ENCODE measurements around the gene SLC35D1.

Gene SLC35D1

GRCh38 chr1:67009792-67010191 is 44.2 kb downstream of the SLC35D1 start:
- Histone ChIP-seq H3K9ac (ENCODE audit: insufficient read length, low read depth) (no peak overlapping the region), H3K4me3 (ENCODE audit: insufficient read length, low read depth) (no peak overlapping the region), H3K9me3 (ENCODE audit: insufficient read depth, low read length) (peaks cover 7% of the 10 kb centered on the region), H3K4me1 (ENCODE audit: insufficient read depth, insufficient read length) (no peaks in the 10 kb centered on the region), H3K27me3 (ENCODE audit: insufficient read depth, insufficient read length) (no peaks in the 10 kb centered on the region), H3K36me3 (ENCODE audit: insufficient read depth, insufficient read length, low read length) (peaks cover 17% of the 10 kb centered on the region)
- no peak for DNase-seq (ENCODE audit: low read depth, low spot score)
- TF ChIP-seq YY1 (IDR thresholded peaks at IDR 0.05; ENCODE audit: insufficient read depth, insufficient read length), result no peak
- TF ChIP-seq SUZ12 (IDR thresholded peaks at IDR 0.05; ENCODE audit: extremely low read depth, insufficient read depth, insufficient read length), result no peak
- no peak for TF ChIP-seq ZNF274 (IDR thresholded peaks at IDR 0.05; ENCODE audit: low read depth, low read length)

GRCh38 chr1:67005068-67005467 is 48.9 kb downstream of the SLC35D1 start:
- Histone ChIP-seq H3K27me3 (ENCODE audit: insufficient read depth, insufficient read length) (no peaks in the 10 kb centered on the region), H3K4me3 (ENCODE audit: insufficient read length, low read depth) (no peak overlapping the region), H3K9ac (ENCODE audit: insufficient read length, low read depth) (no peak overlapping the region), H3K4me1 (ENCODE audit: insufficient read depth, insufficient read length) (no peaks in the 10 kb centered on the region), H3K9me3 (ENCODE audit: insufficient read depth, low read length) (no peaks in the 10 kb centered on the region), H3K36me3 (ENCODE audit: insufficient read depth, insufficient read length, low read length) (peaks cover 42% of the 10 kb centered on the region)
- TF ChIP-seq ZNF274 (IDR thresholded peaks at IDR 0.05; ENCODE audit: low read depth, low read length) (no peak), YY1 (IDR thresholded peaks at IDR 0.05; ENCODE audit: insufficient read depth, insufficient read length) (no peak), SUZ12 (IDR thresholded peaks at IDR 0.05; ENCODE audit: extremely low read depth, insufficient read depth, insufficient read length) (no peak)
- no peak for DNase-seq (ENCODE audit: low read depth, low spot score)

- Histone ChIP-seq H3K9ac (ENCODE audit: insufficient read length, low read depth) (no peak overlapping the region), H3K9me3 (ENCODE audit: insufficient read depth, low read length) (no peaks in the 10 kb centered on the region), H3K4me3 (ENCODE audit: insufficient read length, low read depth) (no peak overlapping the region), H3K27me3 (ENCODE audit: insufficient read depth, insufficient read length) (no peaks in the 10 kb centered on the region), H3K36me3 (ENCODE audit: insufficient read depth, insufficient read length, low read length) (peaks cover 41% of the 10 kb centered on the region), H3K4me1 (ENCODE audit: insufficient read depth, insufficient read length) (no peaks in the 10 kb centered on the region)
- TF ChIP-seq YY1 (IDR thresholded peaks at IDR 0.05; ENCODE audit: insufficient read depth, insufficient read length) (no peak), ZNF274 (IDR thresholded peaks at IDR 0.05; ENCODE audit: low read depth, low read length) (no peak), SUZ12 (IDR thresholded peaks at IDR 0.05; ENCODE audit: extremely low read depth, insufficient read depth, insufficient read length) (no peak)
- DNase-seq (ENCODE audit: low read depth, low spot score), result no peak
Measured at GRCh38 chr1:67004176-67004575, 49.8 kb downstream of the SLC35D1 start.

- Histone ChIP-seq H3K4me1 (ENCODE audit: insufficient read depth, insufficient read length) (no peaks in the 10 kb centered on the region), H3K36me3 (ENCODE audit: insufficient read depth, insufficient read length, low read length) (peaks cover 34% of the 10 kb centered on the region), H3K9ac (ENCODE audit: insufficient read length, low read depth) (no peak overlapping the region), H3K4me3 (ENCODE audit: insufficient read length, low read depth) (no peak overlapping the region), H3K27me3 (ENCODE audit: insufficient read depth, insufficient read length) (no peaks in the 10 kb centered on the region), H3K9me3 (ENCODE audit: insufficient read depth, low read length) (no peaks in the 10 kb centered on the region)
- TF ChIP-seq ZNF274 (IDR thresholded peaks at IDR 0.05; ENCODE audit: low read depth, low read length) (no peak), YY1 (IDR thresholded peaks at IDR 0.05; ENCODE audit: insufficient read depth, insufficient read length) (no peak), SUZ12 (IDR thresholded peaks at IDR 0.05; ENCODE audit: extremely low read depth, insufficient read depth, insufficient read length) (no peak)
- no peak for DNase-seq (ENCODE audit: low read depth, low spot score)
Measured at GRCh38 chr1:67001682-67002425, 52.1 kb downstream of the SLC35D1 start.

- Histone ChIP-seq H3K27me3 (ENCODE audit: insufficient read depth, insufficient read length) (no peaks in the 10 kb centered on the region), H3K36me3 (ENCODE audit: insufficient read depth, insufficient read length, low read length) (peaks cover 35% of the 10 kb centered on the region), H3K4me1 (ENCODE audit: insufficient read depth, insufficient read length) (no peaks in the 10 kb centered on the region), H3K4me3 (ENCODE audit: insufficient read length, low read depth) (no peak overlapping the region), H3K9ac (ENCODE audit: insufficient read length, low read depth) (no peak overlapping the region), H3K9me3 (ENCODE audit: insufficient read depth, low read length) (no peaks in the 10 kb centered on the region)
- TF ChIP-seq YY1 (IDR thresholded peaks at IDR 0.05; ENCODE audit: insufficient read depth, insufficient read length) (no peak), SUZ12 (IDR thresholded peaks at IDR 0.05; ENCODE audit: extremely low read depth, insufficient read depth, insufficient read length) (no peak), ZNF274 (IDR thresholded peaks at IDR 0.05; ENCODE audit: low read depth, low read length) (no peak)
- DNase-seq (ENCODE audit: low read depth, low spot score), result no peak
Measured at GRCh38 chr1:66999640-67000400, 54.1 kb downstream of the SLC35D1 start.

GRCh38 chr1:66998972-66999371 is 55.0 kb downstream of the SLC35D1 start:
- Histone ChIP-seq H3K36me3 (ENCODE audit: insufficient read depth, insufficient read length, low read length) (peaks cover 27% of the 10 kb centered on the region), H3K27me3 (ENCODE audit: insufficient read depth, insufficient read length) (no peaks in the 10 kb centered on the region), H3K4me3 (ENCODE audit: insufficient read length, low read depth) (no peak overlapping the region), H3K9me3 (ENCODE audit: insufficient read depth, low read length) (no peaks in the 10 kb centered on the region), H3K9ac (ENCODE audit: insufficient read length, low read depth) (no peak overlapping the region), H3K4me1 (ENCODE audit: insufficient read depth, insufficient read length) (no peaks in the 10 kb centered on the region)
- TF ChIP-seq SUZ12 (IDR thresholded peaks at IDR 0.05; ENCODE audit: extremely low read depth, insufficient read depth, insufficient read length) (no peak), YY1 (IDR thresholded peaks at IDR 0.05; ENCODE audit: insufficient read depth, insufficient read length) (no peak), ZNF274 (IDR thresholded peaks at IDR 0.05; ENCODE audit: low read depth, low read length) (no peak)
- no peak for DNase-seq (ENCODE audit: low read depth, low spot score)

- Histone ChIP-seq H3K36me3 (ENCODE audit: insufficient read depth, insufficient read length, low read length) (peaks cover 8% of the 10 kb centered on the region), H3K9ac (ENCODE audit: insufficient read length, low read depth) (no peak overlapping the region), H3K4me3 (ENCODE audit: insufficient read length, low read depth) (no peak overlapping the region), H3K27me3 (ENCODE audit: insufficient read depth, insufficient read length) (no peaks in the 10 kb centered on the region), H3K9me3 (ENCODE audit: insufficient read depth, low read length) (no peaks in the 10 kb centered on the region), H3K4me1 (ENCODE audit: insufficient read depth, insufficient read length) (no peaks in the 10 kb centered on the region)
- DNase-seq (ENCODE audit: low read depth, low spot score), result peak; percentile 77
- TF ChIP-seq ZNF274 (IDR thresholded peaks at IDR 0.05; ENCODE audit: low read depth, low read length), result no peak
Measured at GRCh38 chr1:66996018-66996682, 57.8 kb downstream of the SLC35D1 start.
